Activated CD4-positive, CD25-positive, alpha-beta regulatory T cell treated with anti-CD3 and anti-CD28 coated beads, Interleukin-2, amount 50 U/mL, for 72 hours (primary cell): ENCODE results near the gene INVS.
A peak's percentile ranks its signal among the peaks of the same experiment; 100 is the strongest.
"Not testable (repeated sequence)": the region's sequence is repeated elsewhere in the genome, so short reads cannot be mapped to it uniquely, and the experiment has no call there.

Experiments
- DNase-seq: peaks from one replicate; pipeline ENCODE4 v3.0.0; 2021

Gene INVS

GRCh38 chr9:100208673-100209072 lies 109.6 kb downstream of the INVS start:
- DNase-seq, result no peak

- no peak for DNase-seq
Observed at GRCh38 chr9:100211476-100211875, 112.4 kb downstream of the INVS start.

- no peak for DNase-seq
Observed at GRCh38 chr9:100213730-100214477, 114.9 kb downstream of the INVS start.

- peak; percentile 62 for DNase-seq
Observed at GRCh38 chr9:100216178-100216787, 117.2 kb downstream of the INVS start.

DNA sequence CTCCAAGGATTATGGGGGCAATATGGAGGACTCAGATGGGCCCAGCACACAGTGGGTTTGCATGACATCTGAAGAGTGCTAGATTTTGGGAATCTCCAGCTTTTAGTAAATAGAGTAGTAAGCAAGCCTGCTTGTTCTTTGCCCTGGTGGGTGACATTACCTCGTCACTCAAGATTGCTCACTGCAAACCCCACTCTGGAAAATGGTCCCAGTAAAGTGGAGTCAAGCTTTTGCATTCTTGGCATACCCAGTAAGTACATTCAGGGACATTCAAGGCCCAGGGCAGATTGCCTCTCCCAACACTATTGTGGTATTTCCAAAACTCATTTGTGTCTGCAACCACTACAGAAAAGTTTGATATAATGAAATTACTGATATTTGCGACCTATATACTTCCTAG lies 118.5 kb downstream of the INVS start:
- no peak for DNase-seq

DNA sequence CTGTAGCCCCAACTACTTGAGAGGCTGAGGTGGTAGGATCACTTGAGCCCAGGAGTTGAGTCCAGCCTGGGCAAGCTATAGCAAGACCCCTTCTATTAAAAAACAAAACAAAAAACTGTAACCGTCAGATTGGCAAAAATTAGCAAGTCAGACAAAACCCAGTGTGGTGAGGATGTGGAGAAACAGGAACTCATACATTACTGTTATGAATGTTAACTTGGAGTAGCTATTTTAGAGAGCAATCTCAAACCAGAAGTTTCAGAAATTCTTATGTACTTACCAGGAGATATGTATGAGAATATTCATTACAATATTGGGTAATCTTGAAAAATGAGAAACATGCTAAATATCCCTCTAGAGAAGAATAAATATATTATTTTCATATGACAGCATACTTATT lies 120.3 kb downstream of the INVS start:
- no peak for DNase-seq

DNA sequence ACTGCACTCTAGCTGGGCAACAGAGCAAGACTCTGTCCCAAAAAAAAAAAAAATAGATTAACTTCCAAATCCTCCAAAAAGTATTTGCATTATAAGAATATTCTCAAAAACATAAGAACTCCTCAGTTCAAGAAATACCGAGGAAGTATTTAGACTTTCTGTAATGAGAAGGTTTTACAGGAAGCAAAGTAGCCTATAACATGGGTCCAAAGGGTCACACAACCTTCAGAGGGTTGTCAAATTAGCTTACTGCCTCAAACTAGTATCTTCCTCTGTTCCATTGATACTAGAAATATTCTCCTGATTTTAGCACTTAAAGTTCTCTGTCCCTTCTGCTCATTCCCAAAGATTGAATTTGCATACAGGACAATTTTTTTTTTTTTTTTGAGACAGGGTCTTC lies 121.9 kb downstream of the INVS start:
- no peak for DNase-seq

GRCh38 chr9:100221538-100221937 lies 122.5 kb downstream of the INVS start:
- no peak for DNase-seq

- no peak for DNase-seq
Observed at GRCh38 chr9:100222674-100223073, 123.6 kb downstream of the INVS start.

- no peak for DNase-seq
Observed at GRCh38 chr9:100227636-100228035, 128.6 kb downstream of the INVS start.

GRCh38 chr9:100228352-100228869 lies 129.4 kb downstream of the INVS start:
- DNase-seq, result no peak

- no peak for DNase-seq
Observed at GRCh38 chr9:100229136-100229535, 130.1 kb downstream of the INVS start.

GRCh38 chr9:100229561-100229960 lies 130.5 kb downstream of the INVS start:
- DNase-seq, result no peak

DNA sequence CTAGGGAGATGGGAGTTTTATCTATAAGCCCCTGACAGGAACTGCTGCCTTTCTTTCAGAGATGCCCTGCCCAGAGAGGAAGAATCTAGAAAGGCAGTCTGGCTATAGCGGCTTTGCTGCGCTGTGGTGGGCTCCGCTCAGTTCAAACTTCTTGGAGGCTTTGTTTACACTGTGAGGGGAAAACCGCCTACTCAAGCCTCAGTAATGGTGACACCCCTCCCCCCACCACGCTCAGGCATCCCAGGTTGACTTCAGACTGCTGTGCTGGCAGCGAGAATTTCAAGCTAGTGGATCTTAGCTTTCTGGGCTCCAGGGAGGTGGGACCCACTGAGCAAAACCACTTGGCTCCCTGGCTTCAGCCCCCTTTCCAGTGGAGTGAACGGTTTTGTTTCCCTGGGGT lies 137.9 kb downstream of the INVS start:
- not testable (repeated sequence) for DNase-seq

- DNase-seq, result no peak
Observed at GRCh38 chr9:100240512-100240911, 141.5 kb downstream of the INVS start.

GRCh38 chr9:100267211-100267610 lies 168.2 kb downstream of the INVS start:
- no peak for DNase-seq

- DNase-seq, result no peak
Observed at GRCh38 chr9:100268271-100268670, 169.2 kb downstream of the INVS start.

GRCh38 chr9:100269656-100270055 lies 170.6 kb downstream of the INVS start:
- DNase-seq, result no peak

- DNase-seq, result no peak
Observed at GRCh38 chr9:100277166-100277979, 178.3 kb downstream of the INVS start.

DNA sequence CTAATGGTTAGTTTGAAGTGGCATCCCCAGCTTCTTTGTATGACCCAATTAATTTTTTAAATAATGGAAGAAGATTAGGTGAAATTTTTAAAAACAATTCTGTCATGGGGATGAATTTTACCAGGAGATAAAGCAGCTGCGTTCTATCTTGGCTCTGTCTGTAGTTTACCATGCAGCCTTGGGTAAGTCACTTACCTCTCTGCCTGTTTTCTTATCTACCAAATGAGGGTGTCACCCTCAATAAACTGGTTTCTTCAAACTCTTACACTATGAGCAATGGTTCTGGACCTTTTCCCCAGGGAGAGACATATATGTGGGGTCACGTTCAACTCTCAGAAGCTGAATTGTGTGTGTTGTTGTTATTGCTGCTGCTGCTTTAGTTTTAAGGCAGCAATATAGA lies 182.0 kb downstream of the INVS start:
- DNase-seq, result no peak

GRCh38 chr9:100281676-100282387 lies 182.8 kb downstream of the INVS start:
- no peak for DNase-seq

DNA sequence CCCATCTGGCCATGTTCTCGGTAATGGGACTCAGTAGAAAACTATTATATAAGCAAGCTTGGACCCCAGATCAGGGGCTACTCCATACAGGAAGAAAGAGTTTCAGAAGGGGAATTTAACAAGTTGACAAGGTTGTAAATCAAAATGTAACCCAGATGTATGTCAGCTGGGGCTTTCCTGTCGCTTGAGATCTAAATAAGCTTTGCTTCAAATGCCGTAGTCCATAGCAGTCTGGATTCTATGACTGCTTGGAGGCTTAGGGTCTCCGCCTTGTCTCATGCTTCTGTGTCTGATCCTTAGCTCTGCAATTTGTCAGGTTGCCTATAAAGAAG lies 183.3 kb downstream of the INVS start:
- no peak for DNase-seq

- no peak for DNase-seq
Observed at GRCh38 chr9:100284247-100284646, 185.2 kb downstream of the INVS start.
